Measurements from ENCODE around the gene PCLAF.

PCLAF gene

GRCh38 chr15:64361259-64361658 is 20.0 kb downstream of the PCLAF start:
- peaks cover 15% of the 10 kb centered on the region for H3K36me3 ChIP-seq (ENCODE audit: low read length)
- no peaks in the 10 kb centered on the region for H3K9me3 ChIP-seq (ENCODE audit: insufficient read depth, low read length)
- 0 out of 2 replicates have a peak, but pooled peaks cover 7% of the 10 kb centered on the region for H4K20me1 ChIP-seq (ENCODE audit: low read depth, low read length)
- no peak overlapping the region for H3K27ac ChIP-seq (ENCODE audit: low read depth, low read length)
- no peak overlapping the region for H3K4me3 ChIP-seq (ENCODE audit: insufficient read depth, low read length, poor library complexity, severe bottlenecking)
- H2AFZ ChIP-seq (ENCODE audit: low read depth, low read length, severe bottlenecking): no peak overlapping the region
- no peak overlapping the region for H3K9ac ChIP-seq (ENCODE audit: low read length)
- 0 out of 2 replicates have a peak, but pooled peaks cover 4% of the 10 kb centered on the region for H3K79me2 ChIP-seq (ENCODE audit: insufficient read depth, low read length)
- H3K4me2 ChIP-seq (ENCODE audit: low read depth, low read length, poor library complexity, severe bottlenecking): no peak overlapping the region
- H3K9me2 ChIP-seq (replicated peaks; ENCODE audit: insufficient read depth, low read length): no peaks in the 10 kb centered on the region
- no peaks in the 10 kb centered on the region for H3K27me3 ChIP-seq (ENCODE audit: low read length)
- TF ChIP-seq CTCF (IDR thresholded peaks at IDR 0.05; ENCODE audit: insufficient read depth, low read length, poor library complexity, severe bottlenecking): no peak
- H3F3A ChIP-seq (ENCODE audit: insufficient read depth): peaks cover 48% of the 10 kb centered on the region

GRCh38 chr15:64356710-64357040 is 24.6 kb downstream of the PCLAF start:
- peak overlapping the region; percentile 76 for H3K9ac ChIP-seq (ENCODE audit: low read length)
- peak overlapping the region; percentile 86 for H3K4me3 ChIP-seq (ENCODE audit: insufficient read depth, low read length, poor library complexity, severe bottlenecking)
- peak overlapping the region; percentile 94 for H3K4me2 ChIP-seq (ENCODE audit: low read depth, low read length, poor library complexity, severe bottlenecking)
- TF ChIP-seq EZH2phosphoT487 (conservative IDR thresholded peaks at IDR 0.05; ENCODE audit: low read length) (no peak), CTCF (IDR thresholded peaks at IDR 0.05; ENCODE audit: insufficient read depth, low read length, poor library complexity, severe bottlenecking) (no peak)
- no peaks in the 10 kb centered on the region for H4K20me1 ChIP-seq (ENCODE audit: low read depth, low read length)
- no peak overlapping the region for H2AFZ ChIP-seq (ENCODE audit: low read depth, low read length, severe bottlenecking)
- no peaks in the 10 kb centered on the region for H3K27me3 ChIP-seq (ENCODE audit: low read length)
- H3K36me3 ChIP-seq (ENCODE audit: low read length): no peaks in the 10 kb centered on the region
- H3K27ac ChIP-seq (ENCODE audit: low read depth, low read length): peak overlapping the region; percentile 61
- peaks cover 34% of the 10 kb centered on the region for H3F3A ChIP-seq (ENCODE audit: insufficient read depth)
- peaks cover 33% of the 10 kb centered on the region for H3K79me2 ChIP-seq (ENCODE audit: insufficient read depth, low read length)
- H3K9me2 ChIP-seq (replicated peaks; ENCODE audit: insufficient read depth, low read length): no peaks in the 10 kb centered on the region
- no peaks in the 10 kb centered on the region for H3K9me3 ChIP-seq (ENCODE audit: insufficient read depth, low read length)

GRCh38 chr15:64355944-64356709 is 25.1 kb downstream of the PCLAF start, which contains the start of gene CSNK1G1:
Gene CSNK1G1 (minus strand): TSS chr15:64356173. CDS start chr15:64300499, 55,674 bp downstream.
- H3K36me3 ChIP-seq (ENCODE audit: low read length): no peaks in the 10 kb centered on the region
- no peaks in the 10 kb centered on the region for H4K20me1 ChIP-seq (ENCODE audit: low read depth, low read length)
- no peaks in the 10 kb centered on the region for H3K9me2 ChIP-seq (replicated peaks; ENCODE audit: insufficient read depth, low read length)
- H3K4me2 ChIP-seq (ENCODE audit: low read depth, low read length, poor library complexity, severe bottlenecking): peak within 1 kb of the TSS; percentile 94
- peak within 1 kb of the TSS; percentile 76 for H3K9ac ChIP-seq (ENCODE audit: low read length)
- H3K9me3 ChIP-seq (ENCODE audit: insufficient read depth, low read length): no peaks in the 10 kb centered on the region
- H2AFZ ChIP-seq (ENCODE audit: low read depth, low read length, severe bottlenecking): peak within 1 kb of the TSS; percentile 13
- peaks cover 30% of the 10 kb centered on the region for H3F3A ChIP-seq (ENCODE audit: insufficient read depth)
- peak within 1 kb of the TSS; percentile 65 for H3K27ac ChIP-seq (ENCODE audit: low read depth, low read length)
- H3K79me2 ChIP-seq (ENCODE audit: insufficient read depth, low read length): peaks cover 38% of the 10 kb centered on the region
- TF ChIP-seq CTCF (IDR thresholded peaks at IDR 0.05; ENCODE audit: insufficient read depth, low read length, poor library complexity, severe bottlenecking) (no peak), EZH2phosphoT487 (conservative IDR thresholded peaks at IDR 0.05; ENCODE audit: low read length) (no peak)
- peak within 1 kb of the TSS; percentile 86 for H3K4me3 ChIP-seq (ENCODE audit: insufficient read depth, low read length, poor library complexity, severe bottlenecking)
- H3K27me3 ChIP-seq (ENCODE audit: low read length): no peaks in the 10 kb centered on the region
